OCI-LY7 (cell line): ENCODE results near the gene TEX22. TPM values are rescaled to one million over a fixed set of nuclear protein-coding genes. Genes with fewer than 3 reads are reported as not detected.

ENCODE experiments used
- BruUV-seq: library from RNA; stranded (reverse); fragments of 400-500 nt; replicated peaks from 2 replicates; lab custom pipeline; 2021; lab: Mats Ljungman, UMichigan
- CTCF ChIA-PET: fragments of 300-600 bp; sonication (Branson Sonifier 250); formaldehyde crosslinking; loops from one replicate; lab custom pipeline; 2022; ENCODE audit warnings: antibody characterized with exemption; ENCODE audit not compliant: unreplicated experiment; lab: Charles Lee
- POLR2A ChIA-PET: fragments of 300-600 bp; sonication (Branson Sonifier 250); formaldehyde crosslinking; loops from one replicate; lab custom pipeline; 2022; ENCODE audit warnings: antibody characterized with exemption; lab: Charles Lee
- DNase-seq: peaks from one replicate; pipeline ENCODE4 v3.0.0-alpha.2; 2015; ENCODE audit warnings: low spot score
- H2AFZ ChIP-seq: fragments of 200-600 bp; sonication (generic), shearing (Covaris generic); 2 replicates; pipeline ENCODE4 v1.6.1; 2014; ENCODE audit warnings: mild to moderate bottlenecking, antibody characterized with exemption, low read length, moderate library complexity
- H3K27ac ChIP-seq: fragments of 200-600 bp; sonication (generic); 2 replicates; pipeline ENCODE4 v1.5.1; 2014; ENCODE audit warnings: mixed run types, low read depth, mild to moderate bottlenecking, moderate library complexity, low read length, inconsistent platforms; ENCODE audit not compliant: poor library complexity, severe bottlenecking
- H3K36me3 ChIP-seq: fragments of 200-600 bp; sonication (generic); 2 replicates; pipeline ENCODE4 v1.6.1; 2014; ENCODE audit warnings: mild to moderate bottlenecking, antibody characterized with exemption, low read length, moderate library complexity, mixed read lengths; ENCODE audit not compliant: insufficient read depth
- H3K4me1 ChIP-seq: fragments of 200-600 bp; sonication (generic); 2 replicates; pipeline ENCODE4 v1.5.1; 2014; ENCODE audit warnings: mild to moderate bottlenecking, low read length; ENCODE audit not compliant: insufficient read depth, poor library complexity, severe bottlenecking
- H3K4me2 ChIP-seq: fragments of 200-600 bp; sonication (generic); 2 replicates; pipeline ENCODE4 v1.6.1; 2014; ENCODE audit warnings: mild to moderate bottlenecking, low read length
- H3K4me3 ChIP-seq: fragments of 200-600 bp; sonication (generic); 2 replicates; pipeline ENCODE4 v1.5.1; 2014; ENCODE audit warnings: mild to moderate bottlenecking, low read depth, low read length; ENCODE audit not compliant: poor library complexity, severe bottlenecking
- H3K79me2 ChIP-seq: fragments of 200-600 bp; sonication (generic); 2 replicates; pipeline ENCODE4 v1.6.1; 2016; ENCODE audit warnings: low read depth, mild to moderate bottlenecking, low read length, moderate library complexity, mixed read lengths; ENCODE audit not compliant: insufficient read depth
- H3K9me2 ChIP-seq: fragments of 200-600 bp; sonication (generic); 2 replicates; pipeline ENCODE4 v1.6.1; 2016; ENCODE audit warnings: mild to moderate bottlenecking, low read length, mixed read lengths; ENCODE audit not compliant: insufficient read depth
- H3K9me3 ChIP-seq: fragments of 200-600 bp; sonication (generic); 2 replicates; pipeline ENCODE4 v1.6.1; 2014; ENCODE audit warnings: mild to moderate bottlenecking, mixed run types, low read length, mixed read lengths
- H4K20me1 ChIP-seq: fragments of 200-600 bp; sonication (generic); 2 replicates; pipeline ENCODE4 v1.6.1; 2014; ENCODE audit warnings: mild to moderate bottlenecking, antibody characterized with exemption, low read length, moderate library complexity, mixed read lengths; ENCODE audit not compliant: insufficient read depth
- EZH2phosphoT487 ChIP-seq: fragments of 200-600 bp; sonication (generic); IDR thresholded peaks from 2 replicates; pipeline ENCODE4 v1.6.1; 2018; ENCODE audit warnings: low read depth, borderline replicate concordance, mild to moderate bottlenecking, mixed run types, antibody characterized with exemption, low read length, moderate library complexity, mixed read lengths
- intact Hi-C: fragments of 100-400 bp; cut with micrococcal nuclease; formaldehyde crosslinking; loops from one replicate; pipeline ENCODE4 v1.10.0; 2022; ENCODE audit not compliant: unreplicated experiment
- total RNA-seq, 2 experiments: library from RNA; depleted of rRNA in 1 of 2; stranded (reverse); fragments of >200 nt in 1 of 2; shearing (Covaris generic) in 1 of 2; gene quantifications; 2 replicates each; pipeline ENCODE4 v1.2.3, GENCODE V29; 2014 to 2022
- TF ChIP-seq, protein P1 (sequence below): fragments of 200-600 bp; sonication (generic); conservative IDR thresholded peaks from 2 replicates; pipeline ENCODE4 v1.5.1; 2014; ENCODE audit warnings: mild to moderate bottlenecking, antibody characterized with exemption, low read length, moderate library complexity, mixed read lengths

TEX22 gene
- total RNA-seq, 2 experiments from 2014 or later, result 1.3 to 9.2 TPM

DNA sequence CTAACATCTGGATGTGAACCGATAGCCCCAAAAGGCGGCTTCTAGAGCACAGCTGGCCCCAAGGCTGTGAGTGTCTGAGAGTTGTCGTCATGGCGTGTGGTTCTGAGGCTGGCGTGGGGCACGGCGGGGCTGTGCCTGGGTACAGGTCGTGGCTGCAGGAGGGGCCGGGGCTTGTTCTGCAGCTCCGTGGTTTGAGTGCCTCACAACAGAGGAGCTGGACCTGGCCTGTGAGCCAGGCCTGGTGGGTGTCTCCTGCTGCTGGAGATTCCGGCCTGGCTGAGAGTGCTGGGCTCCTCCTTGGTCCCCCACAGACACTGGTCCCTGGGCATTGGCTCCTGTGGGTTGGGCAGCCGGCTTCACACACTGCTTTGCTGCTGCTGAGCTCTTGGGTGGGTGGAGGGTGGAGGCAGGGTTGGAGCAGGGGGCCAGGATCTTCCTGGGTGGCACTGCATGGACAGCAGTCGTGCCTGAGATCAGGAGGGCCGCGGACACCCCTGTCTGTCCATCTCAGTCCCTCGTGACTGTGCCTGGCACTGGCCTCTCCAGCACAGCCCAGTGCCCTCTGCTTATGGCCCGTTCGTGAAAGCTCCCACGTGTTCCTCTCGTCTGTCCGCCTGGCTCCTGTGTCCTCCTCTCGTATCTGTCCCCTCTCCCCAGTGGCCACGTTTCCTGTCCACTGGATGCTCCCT, 31.8 kb upstream of the TEX22 start:
- no TSS peak for BruUV-seq
- Histone ChIP-seq H4K20me1 (no peaks in the 10 kb centered on the region), H3K4me2 (no peak overlapping the region), H3K4me3 (no peak overlapping the region), H3K27ac (no peak overlapping the region), H2AFZ (no peak overlapping the region), H3K9me2 (no peaks in the 10 kb centered on the region), H3K9me3 (no peaks in the 10 kb centered on the region), H3K79me2 (no peaks in the 10 kb centered on the region), H3K4me1 (no peaks in the 10 kb centered on the region), H3K36me3 (no peaks in the 10 kb centered on the region)
- intact Hi-C loops, result no loop called here
- ChIA-PET POLR2A (no interaction called here), CTCF (no interaction called here)
- DNase-seq, result no peak
- TF ChIP-seq, protein P1, sequence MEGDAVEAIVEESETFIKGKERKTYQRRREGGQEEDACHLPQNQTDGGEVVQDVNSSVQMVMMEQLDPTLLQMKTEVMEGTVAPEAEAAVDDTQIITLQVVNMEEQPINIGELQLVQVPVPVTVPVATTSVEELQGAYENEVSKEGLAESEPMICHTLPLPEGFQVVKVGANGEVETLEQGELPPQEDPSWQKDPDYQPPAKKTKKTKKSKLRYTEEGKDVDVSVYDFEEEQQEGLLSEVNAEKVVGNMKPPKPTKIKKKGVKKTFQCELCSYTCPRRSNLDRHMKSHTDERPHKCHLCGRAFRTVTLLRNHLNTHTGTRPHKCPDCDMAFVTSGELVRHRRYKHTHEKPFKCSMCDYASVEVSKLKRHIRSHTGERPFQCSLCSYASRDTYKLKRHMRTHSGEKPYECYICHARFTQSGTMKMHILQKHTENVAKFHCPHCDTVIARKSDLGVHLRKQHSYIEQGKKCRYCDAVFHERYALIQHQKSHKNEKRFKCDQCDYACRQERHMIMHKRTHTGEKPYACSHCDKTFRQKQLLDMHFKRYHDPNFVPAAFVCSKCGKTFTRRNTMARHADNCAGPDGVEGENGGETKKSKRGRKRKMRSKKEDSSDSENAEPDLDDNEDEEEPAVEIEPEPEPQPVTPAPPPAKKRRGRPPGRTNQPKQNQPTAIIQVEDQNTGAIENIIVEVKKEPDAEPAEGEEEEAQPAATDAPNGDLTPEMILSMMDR, result no peak
- TF ChIP-seq EZH2phosphoT487, result no peak

DNA sequence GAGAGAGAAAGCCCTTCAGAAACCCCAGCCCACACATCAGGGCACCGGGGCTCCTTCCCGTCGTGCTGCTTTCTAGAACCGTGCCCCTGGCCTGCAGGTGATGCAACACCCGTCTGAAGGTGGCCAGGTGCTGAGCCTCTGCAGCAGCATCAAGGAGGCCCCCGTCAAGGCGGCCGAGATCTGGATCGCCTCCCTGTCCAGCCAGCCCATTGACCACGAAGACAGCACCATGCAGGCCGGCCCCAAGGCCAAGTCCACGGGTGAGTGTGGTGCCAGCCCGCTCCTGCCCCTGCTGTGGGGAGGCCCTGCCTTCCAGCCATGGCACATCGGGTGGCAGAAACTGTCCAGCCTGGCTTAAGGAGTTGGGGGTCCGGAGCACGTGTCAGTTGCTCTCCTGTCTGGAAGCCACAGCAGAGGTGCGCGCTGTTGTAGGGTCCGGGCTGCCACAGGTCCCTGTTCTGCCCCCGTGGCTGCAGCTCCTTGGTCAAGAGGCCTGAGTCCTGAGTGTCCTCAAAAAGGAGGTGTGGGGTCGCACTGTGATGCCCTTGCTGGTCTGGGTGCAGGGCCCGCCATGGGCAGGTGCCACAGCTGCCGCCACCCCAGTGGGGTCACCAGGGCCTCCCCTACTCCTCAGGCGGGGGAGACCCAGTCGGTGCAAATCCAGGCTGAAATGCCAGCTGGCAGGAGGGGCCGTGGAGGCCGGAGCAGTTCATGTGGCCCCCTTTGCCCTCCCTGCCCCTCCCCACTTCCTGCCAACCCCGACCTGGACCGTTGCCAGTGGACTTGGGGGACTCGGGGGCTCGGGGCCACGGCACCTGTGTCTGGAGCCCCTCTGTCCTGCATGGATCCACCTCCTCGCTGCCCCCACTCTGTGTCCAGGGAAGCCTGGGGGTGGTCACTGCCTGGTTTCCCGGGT, 31.0 kb upstream of the TEX22 start:
- Histone ChIP-seq H3K9me3 (no peaks in the 10 kb centered on the region), H3K4me3 (no peak overlapping the region), H3K4me2 (no peak overlapping the region), H3K27ac (no peak overlapping the region), H2AFZ (no peak overlapping the region), H3K9me2 (no peaks in the 10 kb centered on the region), H4K20me1 (no peaks in the 10 kb centered on the region), H3K4me1 (no peaks in the 10 kb centered on the region), H3K36me3 (no peaks in the 10 kb centered on the region), H3K79me2 (no peaks in the 10 kb centered on the region)
- ChIA-PET CTCF (no interaction called here), POLR2A (no interaction called here)
- no peak for DNase-seq
- no TSS peak for BruUV-seq
- intact Hi-C loops, result no loop called here
- TF ChIP-seq, protein P1, result no peak
- no peak for TF ChIP-seq EZH2phosphoT487

DNA sequence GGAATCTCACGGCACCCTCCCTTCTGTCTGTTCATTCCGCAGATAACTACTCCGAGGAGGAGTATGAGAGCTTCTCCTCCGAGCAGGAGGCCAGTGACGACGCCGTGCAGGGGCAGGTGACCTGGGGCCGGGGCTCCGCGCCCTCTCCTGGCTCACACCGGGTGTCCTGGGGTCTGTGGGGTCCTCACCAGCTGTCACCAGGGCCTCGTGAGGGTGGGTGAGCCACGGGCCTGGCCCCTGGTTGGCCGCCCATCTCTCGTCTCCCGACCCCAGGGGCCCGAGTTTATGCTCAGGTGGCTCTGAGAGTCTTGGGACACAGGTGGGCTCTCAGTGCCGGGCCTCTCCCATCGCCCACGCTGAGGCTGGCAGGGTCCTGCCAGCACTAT, 30.3 kb upstream of the TEX22 start:
- no peak for DNase-seq
- intact Hi-C loops, result no loop called here
- BruUV-seq, result no TSS peak
- no peak overlapping the region for H3K4me2 ChIP-seq
- no peak overlapping the region for H3K4me3 ChIP-seq
- no peaks in the 10 kb centered on the region for H3K36me3 ChIP-seq
- H3K9me3 ChIP-seq, result no peaks in the 10 kb centered on the region
- ChIA-PET CTCF (no interaction called here), POLR2A (no interaction called here)
- H3K4me1 ChIP-seq, result no peaks in the 10 kb centered on the region
- H3K27ac ChIP-seq, result no peak overlapping the region
- no peaks in the 10 kb centered on the region for H3K79me2 ChIP-seq
- TF ChIP-seq EZH2phosphoT487, result no peak
- TF ChIP-seq, protein P1, result no peak
- no peaks in the 10 kb centered on the region for H3K9me2 ChIP-seq
- H4K20me1 ChIP-seq, result no peaks in the 10 kb centered on the region
- H2AFZ ChIP-seq, result no peak overlapping the region
